Stimulated activated CD8-positive, alpha-beta memory T cell treated with anti-CD3 and anti-CD28 coated beads, Interleukin-12 subunit alpha, Interleukin-12 subunit beta, amount 100 ng/mL, for 1 hour (primary cell): ENCODE data around the gene PAH.

ENCODE experiments used
- DNase-seq: peaks from one replicate; pipeline ENCODE4 v3.0.0-alpha.2; 2020; ENCODE audit warnings: low read depth

Gene PAH

DNA sequence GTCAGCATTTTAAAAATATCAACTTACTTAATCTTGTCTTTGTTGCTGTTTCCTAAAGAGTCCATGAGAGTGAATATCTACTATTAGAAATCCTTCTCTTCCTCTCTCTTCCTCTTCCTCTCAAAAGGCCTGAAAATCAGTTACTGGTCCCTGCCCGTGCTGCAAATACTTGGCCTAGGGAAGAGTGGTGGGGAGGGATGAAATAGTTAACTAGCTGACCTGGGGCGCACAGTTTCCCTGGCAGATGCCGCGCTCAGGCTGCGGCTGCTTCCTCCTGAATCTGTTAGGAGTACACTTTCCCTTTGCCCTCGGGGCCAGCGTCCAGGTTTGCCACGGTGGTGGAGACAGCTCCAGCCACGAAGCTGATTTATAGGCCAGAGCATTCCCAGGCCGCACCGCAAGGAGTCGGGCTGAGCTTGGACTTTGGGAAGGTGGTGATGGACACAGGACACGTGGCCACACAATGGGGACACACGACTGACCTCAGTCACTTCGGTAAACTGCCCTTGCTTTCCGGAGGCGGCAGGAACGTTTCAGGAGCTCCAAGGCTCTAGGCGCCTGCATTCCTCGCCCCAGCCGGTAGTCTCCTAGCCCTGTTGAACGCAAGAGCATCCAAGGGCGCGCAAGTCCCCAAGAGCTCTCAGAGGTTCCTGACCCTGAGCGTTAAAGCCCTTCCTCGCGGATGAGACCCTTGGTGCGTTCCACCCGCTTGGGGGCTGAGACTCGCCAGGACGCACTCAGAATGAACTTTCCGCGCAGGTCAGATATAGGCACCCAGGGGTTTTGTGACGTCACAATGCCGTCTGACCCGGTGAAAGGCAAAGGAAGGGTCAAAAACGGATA lies 33.3 kb upstream of the PAH start:
- DNase-seq: no peak

DNA sequence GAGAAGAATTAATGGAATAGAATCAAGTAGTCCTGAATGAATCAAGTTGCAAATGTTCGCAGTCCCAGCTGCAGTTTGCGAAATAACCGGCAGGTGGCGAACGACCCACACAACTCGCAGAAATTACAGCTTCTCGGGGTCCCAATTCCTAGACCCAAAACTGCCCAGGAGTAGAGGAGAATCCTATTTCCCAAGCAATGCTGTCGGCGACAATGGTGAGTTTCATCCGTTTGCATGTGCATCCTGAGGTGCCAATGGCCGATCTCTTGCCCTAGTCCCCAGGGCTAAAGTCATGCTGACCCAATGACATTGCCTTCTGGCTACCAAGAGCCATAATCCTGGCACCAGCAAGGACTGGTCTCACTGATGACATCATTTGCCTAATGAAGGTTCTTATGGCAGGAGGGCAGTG lies 31.9 kb upstream of the PAH start:
- DNase-seq: peak; percentile 37

DNA sequence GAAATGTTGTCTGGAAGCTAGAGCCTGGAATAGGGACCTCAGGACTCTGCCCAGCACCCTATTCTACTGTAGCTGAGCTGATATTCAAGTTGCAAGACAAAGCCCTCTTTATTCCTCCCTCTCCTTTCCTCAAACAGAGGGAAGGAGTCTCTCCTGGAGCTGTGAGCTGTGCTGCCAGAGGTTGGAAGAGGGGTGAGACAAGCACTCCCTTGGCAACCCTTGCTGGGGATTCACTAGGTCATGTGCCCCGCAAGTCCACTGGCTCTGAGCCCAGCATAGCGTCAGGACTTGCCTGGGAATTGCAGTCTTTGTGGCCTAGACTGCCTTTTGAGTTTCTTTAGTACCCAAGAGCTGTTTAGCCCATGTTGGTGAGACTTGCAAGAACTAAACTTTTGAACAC lies 29.0 kb upstream of the PAH start:
- no peak for DNase-seq

DNA sequence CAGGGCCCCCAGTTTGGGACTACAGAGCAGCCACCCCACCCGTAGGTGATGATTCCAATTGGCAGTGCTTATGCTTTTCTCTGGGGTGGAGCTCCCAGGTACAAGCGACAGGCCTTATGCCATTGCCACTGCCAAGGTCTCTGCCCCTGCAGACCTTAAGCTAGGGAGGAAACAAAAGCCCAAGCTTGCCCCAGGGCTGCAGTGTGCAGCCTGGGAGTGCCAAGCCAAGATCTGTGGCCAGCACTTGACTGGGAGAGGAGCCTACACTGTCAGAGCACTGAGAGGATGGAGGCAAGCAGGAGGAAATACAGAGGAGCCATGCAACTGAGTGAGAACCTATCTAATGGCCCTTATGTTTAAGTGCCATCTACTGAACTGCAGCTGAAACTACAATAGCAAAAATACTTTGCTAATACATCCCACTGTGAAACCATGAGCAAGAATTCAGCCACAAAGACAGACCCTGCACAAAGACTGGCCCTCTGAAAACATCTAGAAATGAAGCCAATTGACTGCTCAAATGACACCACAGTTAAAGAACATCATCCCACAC lies 22.7 kb upstream of the PAH start:
- DNase-seq: no peak

DNA sequence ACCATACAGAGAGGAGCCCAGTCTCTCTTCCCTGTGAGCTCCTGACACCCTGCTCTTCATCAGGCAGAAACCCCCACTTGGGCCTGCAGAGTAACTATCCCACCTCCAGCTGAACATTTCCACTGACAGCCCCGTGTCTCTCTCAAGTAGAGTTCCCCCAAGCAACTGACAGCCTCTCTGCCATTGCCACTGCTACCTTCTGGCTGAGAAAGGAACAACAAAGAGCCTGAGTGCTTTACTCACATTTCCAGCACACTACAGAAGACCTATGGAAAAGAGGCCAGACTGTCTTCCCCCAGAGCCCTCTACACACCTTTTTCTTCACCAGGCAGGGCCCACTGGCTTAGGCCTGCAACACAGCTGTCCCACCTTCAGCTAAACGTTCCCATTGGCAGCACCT lies 22.0 kb upstream of the PAH start:
- DNase-seq: no peak

DNA sequence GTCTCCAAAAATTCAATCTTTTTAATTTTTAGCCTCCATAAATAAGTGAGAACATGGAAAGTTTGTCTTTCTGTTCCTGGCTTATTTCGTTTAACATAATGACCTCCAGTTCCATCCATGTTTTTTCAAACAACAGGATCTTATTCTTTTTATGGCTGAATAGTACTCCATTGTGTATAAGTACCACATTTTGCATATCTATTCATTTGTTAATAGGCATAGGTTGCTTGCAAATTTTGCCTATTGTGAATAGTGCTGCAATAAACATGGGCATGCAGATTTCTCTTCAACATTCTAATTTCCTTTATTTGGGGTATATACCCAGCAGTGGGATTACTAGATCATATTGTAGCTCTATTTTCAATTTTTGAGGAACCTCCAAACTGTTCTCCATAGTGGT lies 16.1 kb upstream of the PAH start:
- DNase-seq: no peak

DNA sequence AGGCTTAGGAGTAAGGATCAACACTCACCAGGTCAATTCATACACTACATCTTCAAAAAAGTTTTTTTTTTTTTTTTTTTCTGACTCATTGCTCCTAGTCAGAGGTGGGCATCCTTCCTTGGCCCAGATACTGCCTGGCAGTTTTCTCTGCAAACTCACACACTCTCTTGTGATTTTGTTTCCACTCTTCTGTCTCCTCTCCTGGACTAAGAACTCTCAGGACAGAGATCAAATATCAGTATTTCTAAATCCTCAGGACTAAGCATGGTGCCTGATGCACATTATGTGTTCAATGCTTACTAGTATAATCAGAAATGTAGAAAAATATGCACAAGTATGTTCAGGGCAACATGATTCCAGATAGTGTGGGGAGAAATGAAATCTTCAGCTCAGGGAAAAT lies 10.2 kb upstream of the PAH start:
- no peak for DNase-seq

DNA sequence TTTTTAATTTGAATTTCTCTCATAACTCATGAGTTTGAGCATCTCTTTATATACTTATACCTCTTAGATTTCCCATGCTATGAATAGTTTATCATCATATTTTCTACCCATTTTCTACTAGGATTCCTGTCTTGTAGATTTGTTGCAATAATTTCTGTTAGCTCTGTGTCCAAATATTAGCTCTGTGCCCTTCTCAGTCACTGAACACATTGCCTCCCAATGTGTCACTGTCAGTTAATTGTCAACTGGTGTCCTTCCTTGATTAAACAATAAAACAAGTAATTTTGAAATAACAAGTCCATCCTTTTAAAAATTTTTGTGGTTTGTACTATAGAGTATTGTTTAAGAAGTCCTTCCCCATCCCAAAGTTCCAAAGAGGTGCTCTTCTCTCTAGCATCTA lies 4.2 kb upstream of the PAH start:
- no peak for DNase-seq

DNA sequence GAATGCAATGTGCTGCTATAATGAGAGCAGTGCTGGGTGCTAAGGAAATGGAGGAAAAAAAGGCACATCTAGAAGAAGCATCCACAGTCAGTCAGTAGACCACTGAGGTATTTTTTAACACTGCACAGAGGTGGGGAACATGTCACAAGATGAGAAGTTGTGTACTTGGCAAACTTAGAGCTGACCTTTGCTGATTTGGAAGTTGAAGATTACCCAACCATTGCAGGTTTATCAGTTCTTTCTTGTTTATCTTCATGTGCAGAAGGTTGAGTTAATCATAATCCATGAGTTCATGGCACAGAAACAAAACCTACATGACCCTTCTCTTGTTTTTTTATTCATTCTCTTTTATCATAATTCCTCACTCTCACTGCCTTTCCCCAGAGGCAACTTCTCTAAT lies 3.2 kb upstream of the PAH start:
- no peak for DNase-seq

DNA sequence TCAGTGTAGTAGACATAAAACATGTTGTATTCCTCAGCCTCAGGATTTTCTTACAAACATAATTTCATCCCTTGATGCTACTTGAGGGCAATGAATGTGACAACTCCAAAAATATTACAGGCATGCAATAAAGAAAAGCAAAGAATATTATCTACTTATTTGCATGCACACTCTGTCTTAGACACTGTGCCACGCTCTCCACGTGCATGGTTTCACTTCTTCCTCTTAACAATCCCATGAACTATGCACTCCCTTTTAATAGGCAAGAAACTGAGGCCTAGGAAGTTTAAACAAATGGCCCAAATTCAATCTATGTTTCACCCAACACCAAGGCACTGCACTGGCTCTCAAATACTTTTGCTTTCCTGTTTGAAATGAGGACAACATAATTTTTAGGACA lies 1.8 kb upstream of the PAH start:
- no peak for DNase-seq

DNA sequence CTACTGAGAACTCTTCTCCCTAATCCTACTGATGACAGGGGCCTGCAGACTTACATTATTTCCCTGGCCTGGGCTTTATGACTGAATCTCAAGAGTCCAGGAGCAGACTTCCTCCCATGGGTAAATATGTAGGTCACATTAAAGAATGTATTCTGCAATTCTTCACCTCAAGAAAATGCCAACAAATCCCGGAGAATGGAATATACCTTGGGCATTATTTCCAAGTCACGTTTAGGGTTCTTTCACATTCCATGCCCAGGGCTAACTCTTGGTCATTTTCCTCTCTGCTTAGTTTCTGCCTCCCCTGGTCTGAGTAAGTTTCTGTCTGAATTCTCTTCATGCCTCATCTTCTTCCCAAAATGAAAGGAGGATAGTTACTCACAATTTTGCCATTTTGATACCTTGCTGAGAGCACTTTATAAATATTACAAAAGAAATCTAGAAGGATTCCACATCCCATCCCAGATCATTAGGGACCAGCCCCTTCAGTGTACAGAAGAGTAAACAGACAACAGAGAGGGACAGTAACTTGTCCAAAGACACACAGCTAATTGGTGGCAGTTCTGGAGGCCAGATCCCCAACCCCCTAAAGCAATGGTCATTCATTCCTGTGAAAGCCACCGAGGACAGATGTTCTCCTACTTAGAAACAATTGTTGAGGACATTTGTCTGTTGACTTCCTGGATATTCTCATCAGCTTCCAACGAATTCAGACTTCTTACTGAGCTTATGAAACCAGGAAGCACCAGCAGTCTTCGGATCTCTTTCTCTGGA lies 605 bp downstream of the PAH start:
- DNase-seq: no peak

DNA sequence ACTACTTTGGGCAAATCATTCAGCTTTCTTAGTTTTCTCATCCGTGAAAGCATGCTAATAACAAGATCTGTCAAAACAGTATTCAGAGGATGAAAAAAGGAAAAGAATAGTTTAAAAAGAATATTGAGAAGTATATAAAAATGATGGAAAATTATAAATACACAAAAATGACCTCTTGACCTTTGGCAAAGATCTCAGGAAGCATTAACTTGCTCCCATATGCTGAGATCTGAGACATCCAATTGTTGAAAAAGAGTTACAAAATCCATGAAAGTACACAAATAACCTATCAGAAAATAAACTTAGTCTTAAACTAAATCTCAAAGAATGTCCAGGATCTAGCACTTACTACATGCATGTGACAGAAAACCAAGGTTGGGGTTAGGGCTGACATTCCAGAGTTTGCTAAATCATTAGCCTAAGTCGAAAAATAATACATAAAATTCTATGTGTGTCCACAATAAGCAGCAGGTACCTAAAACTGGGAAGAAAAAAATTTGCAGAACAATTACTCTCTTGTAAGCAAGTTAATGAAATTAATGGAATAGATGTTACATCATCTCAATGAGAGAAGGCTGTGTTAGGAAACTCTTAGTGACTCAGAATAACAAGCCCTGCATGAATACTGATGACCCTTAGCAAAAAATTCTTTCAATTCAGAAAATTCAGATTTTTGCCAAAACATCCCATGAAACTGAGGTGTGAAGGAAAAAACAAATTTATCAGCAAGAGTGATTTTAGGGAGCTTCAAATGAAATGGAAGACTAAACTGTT lies 3.4 kb downstream of the PAH start:
- no peak for DNase-seq

DNA sequence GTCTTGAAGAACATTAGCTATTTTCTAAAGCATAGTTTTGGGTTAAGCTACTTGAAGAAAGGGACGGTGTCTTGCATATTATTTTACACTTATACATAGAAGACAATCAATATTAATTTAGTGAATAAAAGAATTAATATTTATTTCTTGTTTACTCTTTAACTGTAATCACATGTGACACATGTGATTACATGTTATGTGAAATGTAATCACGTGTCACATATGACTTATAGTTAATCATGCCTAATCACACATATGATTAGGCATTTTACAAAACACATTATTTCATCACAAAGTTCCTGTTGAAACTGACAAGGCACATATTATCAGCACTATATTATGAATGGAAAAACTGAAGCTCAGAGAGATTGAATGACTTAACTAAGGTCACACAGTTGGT lies 4.8 kb downstream of the PAH start:
- no peak for DNase-seq

DNA sequence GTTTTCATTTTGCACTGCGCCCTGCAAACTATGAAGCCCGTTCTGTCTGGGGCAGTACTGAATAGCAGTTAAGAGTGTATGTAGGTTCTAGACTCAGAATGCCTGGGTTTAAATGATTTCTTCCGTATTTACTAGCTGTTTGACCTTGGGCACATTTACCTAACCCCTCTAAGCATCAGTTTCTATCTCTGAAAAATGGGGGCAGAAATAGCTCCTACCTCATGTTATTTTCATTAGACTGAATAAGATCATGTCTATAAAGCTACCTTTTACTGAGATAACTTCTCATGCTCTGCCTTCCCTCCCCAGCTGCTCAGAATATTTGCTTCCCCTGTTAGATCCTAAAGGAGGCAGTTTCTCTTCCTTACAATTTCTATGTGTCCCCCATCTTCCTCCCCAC lies 5.7 kb downstream of the PAH start:
- no peak for DNase-seq

DNA sequence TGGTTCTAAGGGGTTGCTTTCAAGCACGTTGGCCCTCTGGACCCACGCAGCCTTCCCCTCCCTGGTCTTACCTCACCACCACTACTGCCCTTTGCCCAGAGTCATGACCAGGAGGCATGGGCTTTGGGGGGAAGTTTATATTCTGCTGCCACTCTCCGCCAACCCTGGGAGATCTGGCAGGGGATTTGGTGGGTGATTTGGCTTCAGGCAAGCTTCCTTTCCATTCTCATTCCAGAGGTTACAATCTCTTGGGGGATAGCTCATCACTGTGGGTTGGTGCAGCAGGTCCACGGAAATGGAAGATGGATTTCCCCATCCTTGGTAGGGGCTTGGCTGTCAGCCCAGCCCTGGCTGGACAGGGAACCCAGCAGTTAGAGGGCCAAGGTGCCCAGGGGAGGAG lies 6.3 kb downstream of the PAH start:
- DNase-seq: no peak

DNA sequence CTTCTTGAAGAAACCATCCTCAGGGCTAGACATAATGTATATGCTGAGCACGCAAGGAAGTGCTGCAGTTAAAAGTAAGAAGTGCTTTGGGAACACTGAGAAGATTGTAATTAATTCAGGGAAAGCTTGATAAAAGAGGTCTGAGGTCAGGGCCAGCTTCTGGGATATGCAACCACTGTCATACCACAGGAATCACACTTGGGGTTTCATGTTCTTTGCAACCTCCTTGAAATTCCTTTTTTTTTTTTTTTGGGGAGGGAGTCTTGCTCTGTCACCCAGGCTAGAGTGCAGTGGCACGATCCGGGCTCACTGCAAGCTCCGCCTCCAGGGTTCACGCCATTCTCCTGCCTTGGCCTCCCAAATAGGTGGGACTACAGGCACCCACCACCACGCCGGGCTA lies 6.9 kb downstream of the PAH start:
- DNase-seq: no peak

DNA sequence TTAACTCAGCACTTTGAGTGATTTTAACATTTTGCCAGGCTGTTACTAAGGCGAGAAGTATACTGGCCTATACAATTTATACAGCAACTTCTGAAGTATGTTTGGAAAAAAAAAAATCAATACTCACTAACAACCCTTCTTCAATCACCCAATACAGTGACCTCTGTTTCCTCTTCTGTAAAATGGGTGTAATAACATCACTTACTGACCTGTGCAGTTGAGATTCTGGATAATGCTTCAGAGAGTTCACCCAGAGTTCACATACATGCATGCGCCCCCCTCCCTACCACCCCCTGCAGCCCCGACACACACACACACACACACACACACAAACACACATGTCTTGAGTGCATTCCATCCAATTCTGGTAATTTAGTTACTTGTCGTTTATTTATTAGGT lies 9.1 kb downstream of the PAH start:
- DNase-seq: no peak

DNA sequence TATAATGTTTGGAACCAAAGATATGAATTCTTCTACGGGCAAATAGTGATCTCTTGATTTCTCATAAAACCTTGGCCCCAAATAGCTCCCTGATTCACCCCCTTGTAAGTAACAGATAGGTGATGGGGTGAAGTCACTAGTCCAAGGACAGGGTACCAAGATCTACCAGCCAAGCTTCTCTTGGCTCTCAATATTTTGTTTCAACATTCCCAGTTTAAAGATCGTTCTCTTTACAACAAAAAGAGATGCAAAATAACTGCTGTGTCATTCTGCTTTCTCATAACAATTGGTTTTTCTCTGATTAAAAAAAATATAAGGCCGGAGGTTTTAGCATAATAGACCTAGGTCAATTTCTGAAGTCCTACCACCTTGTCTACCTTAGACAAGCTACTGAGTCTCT lies 11.8 kb downstream of the PAH start:
- DNase-seq: no peak

DNA sequence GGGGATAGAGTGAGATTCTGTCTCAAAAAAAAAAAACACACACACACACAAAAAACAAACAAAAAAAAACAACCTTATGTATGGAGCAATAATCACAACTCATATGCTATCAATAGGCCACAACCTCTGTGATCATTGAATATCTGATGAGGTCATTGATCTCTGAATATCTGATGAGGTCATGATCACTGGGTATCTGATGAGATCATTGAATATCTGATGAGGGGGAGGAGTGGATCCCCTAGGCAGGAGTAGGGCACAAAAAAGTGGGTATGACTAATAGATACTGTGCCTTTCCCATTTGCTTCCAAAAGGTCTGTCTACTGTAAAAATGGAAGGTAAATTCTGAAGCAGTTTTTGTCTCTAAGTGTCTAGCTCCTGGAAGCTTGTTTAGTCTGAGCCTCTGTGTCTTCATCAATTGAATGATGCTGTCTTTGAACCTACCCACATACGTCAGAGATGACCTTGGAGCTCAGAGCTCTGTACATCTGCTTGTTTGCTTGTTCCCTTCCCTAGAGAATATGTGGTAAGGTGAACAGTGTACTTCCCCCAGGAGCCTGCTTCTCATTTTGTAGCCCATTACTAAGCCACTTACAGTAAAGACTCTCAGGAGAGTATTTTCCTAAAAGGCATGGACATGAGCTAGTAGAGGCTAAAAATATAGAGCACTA lies 13.6 kb downstream of the PAH start:
- no peak for DNase-seq

DNA sequence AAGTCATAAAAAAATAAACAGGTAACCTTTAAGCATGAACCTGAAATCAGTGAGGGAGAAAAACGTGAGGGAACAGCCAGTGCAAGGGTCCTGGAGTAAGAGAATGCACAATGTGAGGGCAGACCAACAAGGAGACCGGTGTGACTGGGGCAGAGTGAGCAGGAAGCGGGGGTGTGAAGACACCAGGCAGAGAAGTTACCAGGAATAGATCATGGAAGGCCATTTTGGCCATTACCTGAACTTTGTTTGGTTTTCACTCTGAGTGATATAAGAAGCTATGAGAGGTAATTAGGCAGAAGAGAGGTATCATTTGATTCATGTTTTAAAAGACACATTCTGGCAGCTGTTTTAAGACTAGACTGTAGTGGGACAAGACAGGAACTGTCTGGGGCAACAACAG lies 15.0 kb downstream of the PAH start:
- DNase-seq: no peak

DNA sequence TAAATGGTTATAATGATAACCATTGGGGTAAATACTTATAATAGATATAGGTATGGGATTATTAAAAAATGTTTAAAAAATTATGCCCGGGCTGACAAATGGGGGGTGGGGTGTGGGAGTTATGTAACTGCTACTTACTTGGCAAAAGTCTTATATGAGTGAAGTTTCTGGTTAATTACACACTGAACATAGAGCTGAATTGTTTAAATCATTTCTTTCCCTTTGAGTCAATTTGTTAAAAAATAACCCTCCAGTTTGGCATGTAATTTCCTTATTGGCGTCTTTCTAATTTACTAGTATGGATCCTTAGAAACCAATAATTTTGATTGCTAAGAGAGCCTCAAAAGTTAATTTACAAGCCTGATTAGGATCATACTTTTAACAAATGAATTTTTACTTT lies 16.7 kb downstream of the PAH start:
- no peak for DNase-seq

DNA sequence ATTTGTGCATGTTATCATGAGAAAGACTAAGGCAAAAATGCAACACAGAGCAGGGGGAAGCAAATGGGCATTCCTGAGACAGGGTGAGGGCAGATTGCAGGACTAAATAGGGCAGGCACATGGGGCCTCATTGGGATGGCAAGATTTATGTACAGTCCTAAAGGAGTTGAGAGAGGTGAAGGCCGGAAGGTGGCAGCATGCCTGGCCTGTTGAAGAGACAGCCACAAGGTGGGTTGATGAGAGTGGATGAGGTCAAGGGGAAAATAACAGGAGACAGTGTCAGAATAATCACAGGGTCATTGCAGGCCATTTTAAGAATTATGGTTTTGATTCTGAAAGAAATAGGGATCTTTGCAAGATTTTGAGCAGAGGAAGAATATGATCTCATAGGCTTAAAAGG lies 21.0 kb downstream of the PAH start:
- DNase-seq: no peak
